Nephron (organoid): ENCODE measurements around the gene USPL1.

Experiments
- H3K27ac Mint-ChIP-seq, 3 experiments: 2 replicates each; pipeline ENCODE4 v1.8.0; 2020; ENCODE audit warnings: mixed read lengths in 3 of 3, mild to moderate bottlenecking in 2 of 3, moderate library complexity in 1 of 3
- H3K27me3 Mint-ChIP-seq: 2 replicates; pipeline ENCODE4 v1.8.0; 2021; ENCODE audit warnings: low read depth, mild to moderate bottlenecking, moderate library complexity, mixed read lengths
- H3K36me3 Mint-ChIP-seq: 2 replicates; pipeline ENCODE4 v1.8.0; 2020; ENCODE audit warnings: low read depth, mixed read lengths
- H3K4me1 Mint-ChIP-seq: 2 replicates; pipeline ENCODE4 v1.8.0; 2020; ENCODE audit warnings: mixed read lengths
- H3K4me3 Mint-ChIP-seq, 3 experiments: 2 replicates each; pipeline ENCODE4 v1.8.0; 2020; ENCODE audit warnings: mild to moderate bottlenecking in 3 of 3, mixed read lengths in 3 of 3, moderate library complexity in 2 of 3
- H3K9me3 Mint-ChIP-seq: 2 replicates; pipeline ENCODE4 v1.8.0; 2020; ENCODE audit warnings: mixed read lengths
- TF ChIP-seq, protein P1 (sequence below), 3 experiments: fragments of 200-600 bp; sonication (generic); IDR thresholded peaks; one replicate each; pipeline ENCODE4 v1.5.0; 2021; ENCODE audit warnings: antibody characterized with exemption in 3 of 3; ENCODE audit not compliant: unreplicated experiment in 3 of 3

The USPL1 gene

DNA sequence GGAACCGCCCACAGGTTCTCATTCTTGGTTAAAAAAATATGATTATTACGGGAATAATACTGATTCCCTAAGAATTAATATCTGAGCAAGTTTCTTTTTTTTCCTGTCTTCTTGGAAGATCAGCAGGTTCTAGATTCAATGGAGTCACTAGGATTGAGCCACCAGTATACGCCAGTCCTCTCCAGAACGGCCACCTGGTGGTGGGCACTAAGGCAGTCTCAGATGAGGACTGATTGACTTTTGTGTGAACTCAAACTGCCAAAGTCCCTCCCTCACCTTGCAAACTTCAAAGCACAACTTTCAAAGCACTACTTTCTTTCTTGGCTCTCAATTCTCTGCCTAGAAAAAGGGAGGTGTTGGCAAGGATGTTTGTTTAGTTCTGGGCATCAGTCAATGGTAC, 84.3 kb downstream of the USPL1 start:
- peaks cover 31% of the 10 kb centered on the region for H3K4me1 Mint-ChIP-seq
- H3K36me3 Mint-ChIP-seq: no peaks in the 10 kb centered on the region
- H3K27me3 Mint-ChIP-seq: peaks cover 4% of the 10 kb centered on the region
- no peak overlapping the region for H3K4me3 Mint-ChIP-seq
- TF ChIP-seq, protein P1, sequence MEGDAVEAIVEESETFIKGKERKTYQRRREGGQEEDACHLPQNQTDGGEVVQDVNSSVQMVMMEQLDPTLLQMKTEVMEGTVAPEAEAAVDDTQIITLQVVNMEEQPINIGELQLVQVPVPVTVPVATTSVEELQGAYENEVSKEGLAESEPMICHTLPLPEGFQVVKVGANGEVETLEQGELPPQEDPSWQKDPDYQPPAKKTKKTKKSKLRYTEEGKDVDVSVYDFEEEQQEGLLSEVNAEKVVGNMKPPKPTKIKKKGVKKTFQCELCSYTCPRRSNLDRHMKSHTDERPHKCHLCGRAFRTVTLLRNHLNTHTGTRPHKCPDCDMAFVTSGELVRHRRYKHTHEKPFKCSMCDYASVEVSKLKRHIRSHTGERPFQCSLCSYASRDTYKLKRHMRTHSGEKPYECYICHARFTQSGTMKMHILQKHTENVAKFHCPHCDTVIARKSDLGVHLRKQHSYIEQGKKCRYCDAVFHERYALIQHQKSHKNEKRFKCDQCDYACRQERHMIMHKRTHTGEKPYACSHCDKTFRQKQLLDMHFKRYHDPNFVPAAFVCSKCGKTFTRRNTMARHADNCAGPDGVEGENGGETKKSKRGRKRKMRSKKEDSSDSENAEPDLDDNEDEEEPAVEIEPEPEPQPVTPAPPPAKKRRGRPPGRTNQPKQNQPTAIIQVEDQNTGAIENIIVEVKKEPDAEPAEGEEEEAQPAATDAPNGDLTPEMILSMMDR (IDR thresholded peaks at IDR 0.05; ENCODE audit: unreplicated experiment in 3 of 3): no peak
- H3K9me3 Mint-ChIP-seq: peaks cover 2% of the 10 kb centered on the region
- H3K27ac Mint-ChIP-seq: no peak overlapping the region

DNA sequence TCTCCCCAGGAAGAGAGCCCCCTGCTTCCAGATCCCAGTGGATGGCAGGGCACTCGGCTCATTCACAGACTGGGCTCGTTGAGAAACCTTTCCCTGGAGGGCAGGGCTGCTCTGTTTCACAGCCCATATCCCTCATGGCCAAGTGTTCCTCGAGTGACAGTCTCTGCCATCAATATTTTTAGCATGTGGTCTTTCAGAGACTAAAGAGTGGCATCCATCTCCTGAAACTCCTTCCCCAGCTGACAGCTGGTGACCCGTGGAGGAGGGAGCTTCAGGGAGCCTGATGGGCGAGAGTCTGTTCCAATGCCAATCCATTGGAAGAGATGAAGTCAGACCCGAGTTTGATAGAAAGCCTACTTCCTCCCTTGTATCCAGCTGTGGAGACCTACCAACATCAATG, 86.9 kb downstream of the USPL1 start:
- H3K36me3 Mint-ChIP-seq: no peaks in the 10 kb centered on the region
- H3K9me3 Mint-ChIP-seq: peaks cover 2% of the 10 kb centered on the region
- H3K4me3 Mint-ChIP-seq: no peak overlapping the region

DNA sequence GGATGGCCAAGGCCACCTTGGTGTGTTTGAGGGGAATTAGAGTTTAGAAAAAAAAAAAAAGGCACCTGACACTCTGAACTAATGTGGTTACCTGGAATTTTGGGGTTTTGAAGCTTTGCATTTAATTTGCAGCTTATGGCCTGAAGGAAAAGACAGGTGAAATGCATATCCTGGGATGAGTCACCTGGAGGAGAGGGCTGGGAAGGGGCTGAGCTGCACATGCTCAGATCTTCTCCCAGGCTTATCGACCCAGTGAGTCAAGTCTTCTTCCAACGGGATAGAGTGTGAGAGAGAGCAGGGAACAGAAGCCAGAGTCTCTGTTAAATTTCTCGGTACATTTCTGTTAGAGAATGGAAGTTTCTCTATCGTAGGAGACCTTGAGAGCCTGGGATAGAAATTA, 88.0 kb downstream of the USPL1 start:
- H3K4me1 Mint-ChIP-seq: peaks cover 16% of the 10 kb centered on the region
- peaks cover 2% of the 10 kb centered on the region for H3K9me3 Mint-ChIP-seq
- TF ChIP-seq, protein P1 (IDR thresholded peaks at IDR 0.05; ENCODE audit: unreplicated experiment in 3 of 3): no peak
- no peak overlapping the region for H3K4me3 Mint-ChIP-seq
- H3K27ac Mint-ChIP-seq: no peak overlapping the region
- no peaks in the 10 kb centered on the region for H3K36me3 Mint-ChIP-seq
- H3K27me3 Mint-ChIP-seq: no peaks in the 10 kb centered on the region

More for the DNA sequence above, 86.9 kb downstream of the USPL1 start:
- Mint-ChIP-seq H3K27me3 (no peaks in the 10 kb centered on the region), H3K27ac (no peak overlapping the region), H3K4me1 (peaks cover 16% of the 10 kb centered on the region)
- TF ChIP-seq, protein P1 (IDR thresholded peaks at IDR 0.05; ENCODE audit: unreplicated experiment in 3 of 3): no peak

DNA sequence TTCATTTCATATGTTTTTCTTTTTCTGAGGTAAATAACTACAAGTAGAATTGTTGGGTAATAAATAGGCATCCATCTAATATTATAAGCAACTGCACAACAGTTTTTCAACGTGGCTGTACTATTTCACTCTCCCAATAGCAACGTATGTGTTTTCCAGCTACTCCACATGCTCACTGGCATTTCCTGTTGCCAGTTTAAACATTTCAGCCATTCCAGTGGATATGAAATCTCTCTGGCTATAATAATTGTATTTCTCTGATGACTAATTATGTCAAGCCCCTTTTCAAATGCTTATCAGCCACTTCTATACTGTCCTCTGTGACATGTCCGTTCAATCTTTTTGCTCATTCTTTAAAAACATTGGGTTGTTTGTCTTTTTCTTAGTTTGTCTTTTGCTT, 90.8 kb downstream of the USPL1 start:
- H3K4me1 Mint-ChIP-seq: peaks cover 5% of the 10 kb centered on the region
- TF ChIP-seq, protein P1 (IDR thresholded peaks at IDR 0.05; ENCODE audit: unreplicated experiment in 3 of 3): no peak
- H3K27ac Mint-ChIP-seq: no peak overlapping the region
- H3K9me3 Mint-ChIP-seq: peaks cover 2% of the 10 kb centered on the region
- peaks cover 3% of the 10 kb centered on the region for H3K27me3 Mint-ChIP-seq
- no peaks in the 10 kb centered on the region for H3K36me3 Mint-ChIP-seq
- H3K4me3 Mint-ChIP-seq: no peak overlapping the region
